Peyer's patch (tissue), 4 donors: Measurements from ENCODE around the gene ANKRD66. TPM values are rescaled to one million over a fixed set of nuclear protein-coding genes. Genes with fewer than 3 reads are reported as not detected.

ENCODE experiments used
- DNase-seq, 3 donors: peaks; one replicate each; pipeline ENCODE4 v3.0.0-alpha.2; 2017 to 2019
- H3K27ac ChIP-seq, 4 donors: fragments of 200-600 bp; sonication (generic); one replicate each; pipeline ENCODE4 v1.5.1; 2016 to 2019
- H3K27me3 ChIP-seq, 2 donors: fragments of 200-600 bp; sonication (generic); one replicate each; pipeline ENCODE4 v1.5.1; 2019
- H3K36me3 ChIP-seq, 3 donors: fragments of 200-600 bp; sonication (generic); one replicate each; pipeline ENCODE4 v1.5.1; 2016 to 2019
- H3K4me1 ChIP-seq, 4 donors: fragments of 200-600 bp; sonication (generic); one replicate each; pipeline ENCODE4 v1.5.1; 2016 to 2019
- H3K4me3 ChIP-seq, 4 donors: fragments of 200-600 bp; sonication (generic); 1 replicate in 3 of 4; 2 replicates in 1 of 4; pipeline ENCODE4 v1.5.1; 2016 to 2019; ENCODE audit warnings: mild to moderate bottlenecking in 1 of 4
- H3K9me3 ChIP-seq, 4 donors: fragments of 200-600 bp; sonication (generic); one replicate each; pipeline ENCODE4 v1.5.1; 2016 to 2019; ENCODE audit warnings: mild to moderate bottlenecking in 1 of 4
- POLR2A ChIP-seq, 2 donors: fragments of 450-650 bp; IDR thresholded peaks; one replicate each; pipeline ENCODE4 v1.5.1; 2017; ENCODE audit warnings: antibody characterized with exemption in 2 of 2, mild to moderate bottlenecking in 2 of 2, moderate library complexity in 2 of 2
- total RNA-seq, 4 donors: library from RNA; depleted of rRNA; stranded (reverse); fragments of >200 nt; gene quantifications; one replicate each; pipeline ENCODE4 v1.1.0, GENCODE V29; 2016
- TF ChIP-seq, protein P1 (sequence below), 6 experiments: fragments of 450-650 bp in 4 of 6; fragments of 200-600 bp in 2 of 6; sonication (generic) in 1 of 6; IDR thresholded peaks; one replicate each; pipeline ENCODE4 v1.5.1; 2017 to 2019; ENCODE audit warnings: antibody characterized with exemption in 6 of 6, mild to moderate bottlenecking in 3 of 6, moderate library complexity in 1 of 6

Gene ANKRD66
- not detected for total RNA-seq

DNA sequence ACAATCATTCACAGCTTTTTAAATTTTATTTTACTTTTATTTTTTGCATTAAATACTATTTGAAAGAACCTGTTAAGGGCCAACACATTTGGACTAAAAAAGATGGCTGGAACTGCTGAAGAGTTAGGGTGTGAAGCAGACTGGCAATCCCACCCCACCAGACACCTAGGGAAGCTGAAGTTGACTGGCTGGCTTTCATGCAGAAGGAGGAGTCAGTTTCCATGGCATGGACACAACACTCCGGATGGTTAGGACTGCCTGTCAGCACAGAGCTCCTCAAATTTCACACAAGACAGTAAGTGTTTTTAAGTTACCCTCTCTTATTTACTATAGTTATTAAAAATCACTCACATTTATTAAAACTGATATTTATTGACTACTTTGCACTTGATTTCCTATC, at the start of gene ANKRD66:
TSS of gene ANKRD66 (plus strand) at position 238 of the 400 bp plus-strand sequence. CDS start 5,016 bp downstream, outside the sequence.
- no peaks in the 10 kb centered on the region for H3K27me3 ChIP-seq
- H3K27ac ChIP-seq, result no peak within 1 kb of the TSS
- no peaks in the 10 kb centered on the region for H3K4me1 ChIP-seq
- H3K4me3 ChIP-seq, result no peak within 1 kb of the TSS
- no peak for DNase-seq
- H3K9me3 ChIP-seq, result no peaks in the 10 kb centered on the region
- no peak for TF ChIP-seq POLR2A (IDR thresholded peaks at IDR 0.05)
- TF ChIP-seq, protein P1, sequence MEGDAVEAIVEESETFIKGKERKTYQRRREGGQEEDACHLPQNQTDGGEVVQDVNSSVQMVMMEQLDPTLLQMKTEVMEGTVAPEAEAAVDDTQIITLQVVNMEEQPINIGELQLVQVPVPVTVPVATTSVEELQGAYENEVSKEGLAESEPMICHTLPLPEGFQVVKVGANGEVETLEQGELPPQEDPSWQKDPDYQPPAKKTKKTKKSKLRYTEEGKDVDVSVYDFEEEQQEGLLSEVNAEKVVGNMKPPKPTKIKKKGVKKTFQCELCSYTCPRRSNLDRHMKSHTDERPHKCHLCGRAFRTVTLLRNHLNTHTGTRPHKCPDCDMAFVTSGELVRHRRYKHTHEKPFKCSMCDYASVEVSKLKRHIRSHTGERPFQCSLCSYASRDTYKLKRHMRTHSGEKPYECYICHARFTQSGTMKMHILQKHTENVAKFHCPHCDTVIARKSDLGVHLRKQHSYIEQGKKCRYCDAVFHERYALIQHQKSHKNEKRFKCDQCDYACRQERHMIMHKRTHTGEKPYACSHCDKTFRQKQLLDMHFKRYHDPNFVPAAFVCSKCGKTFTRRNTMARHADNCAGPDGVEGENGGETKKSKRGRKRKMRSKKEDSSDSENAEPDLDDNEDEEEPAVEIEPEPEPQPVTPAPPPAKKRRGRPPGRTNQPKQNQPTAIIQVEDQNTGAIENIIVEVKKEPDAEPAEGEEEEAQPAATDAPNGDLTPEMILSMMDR (IDR thresholded peaks at IDR 0.05), result no peak
- no peaks in the 10 kb centered on the region for H3K36me3 ChIP-seq

DNA sequence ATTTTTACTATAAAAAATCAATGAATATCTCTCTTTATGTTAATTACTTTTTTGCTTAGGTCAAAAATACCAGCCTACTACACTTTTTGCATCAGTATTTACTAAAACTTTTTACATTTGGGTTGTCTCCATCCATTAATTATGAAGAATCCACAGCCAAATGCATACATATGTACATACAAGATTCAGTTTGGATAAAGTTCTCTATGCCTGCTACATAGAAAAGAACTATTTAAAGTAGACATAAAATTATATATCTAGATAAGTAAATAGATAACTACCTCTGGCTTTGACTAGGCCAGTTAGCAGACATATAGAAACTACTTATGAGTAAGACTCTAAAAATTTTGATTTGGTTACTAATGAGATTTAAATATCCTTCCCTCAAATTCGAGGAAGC, 46.8 kb upstream of the ANKRD66 start:
- Histone ChIP-seq H3K36me3 (no peaks in the 10 kb centered on the region), H3K4me3 (no peak overlapping the region), H3K27me3 (no peaks in the 10 kb centered on the region), H3K27ac (no peak overlapping the region), H3K9me3 (no peaks in the 10 kb centered on the region), H3K4me1 (no peaks in the 10 kb centered on the region)
- DNase-seq, result no peak
- TF ChIP-seq, protein P1 (IDR thresholded peaks at IDR 0.05), result no peak
- TF ChIP-seq POLR2A (IDR thresholded peaks at IDR 0.05), result no peak

DNA sequence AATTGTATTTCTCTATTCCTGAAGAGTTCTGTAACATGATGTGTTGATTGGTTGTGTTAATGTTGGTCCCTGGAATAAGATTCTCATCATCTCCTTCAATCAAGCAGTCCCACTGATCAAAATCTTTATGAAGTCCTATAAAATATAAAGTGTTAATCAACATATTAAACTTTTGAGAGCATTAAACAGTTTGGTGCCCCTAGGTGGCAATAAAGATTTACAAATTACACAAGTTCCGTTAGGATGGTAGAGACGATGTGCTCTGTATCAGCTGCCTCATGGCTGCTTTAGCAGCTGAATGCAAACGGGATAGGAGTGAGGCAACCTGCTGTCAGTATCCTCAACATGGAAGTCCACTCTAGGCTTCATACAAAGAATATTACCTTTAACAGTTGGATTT, 42.2 kb upstream of the ANKRD66 start:
- Histone ChIP-seq H3K9me3 (no peaks in the 10 kb centered on the region), H3K27me3 (no peaks in the 10 kb centered on the region), H3K4me3 (no peak overlapping the region), H3K36me3 (no peaks in the 10 kb centered on the region), H3K27ac (no peak overlapping the region), H3K4me1 (no peaks in the 10 kb centered on the region)
- TF ChIP-seq, protein P1 (IDR thresholded peaks at IDR 0.05), result peak in 3 of 6 experiments; percentile 20 to 28 (median 27)
- TF ChIP-seq POLR2A (IDR thresholded peaks at IDR 0.05), result no peak
- no peak for DNase-seq

DNA sequence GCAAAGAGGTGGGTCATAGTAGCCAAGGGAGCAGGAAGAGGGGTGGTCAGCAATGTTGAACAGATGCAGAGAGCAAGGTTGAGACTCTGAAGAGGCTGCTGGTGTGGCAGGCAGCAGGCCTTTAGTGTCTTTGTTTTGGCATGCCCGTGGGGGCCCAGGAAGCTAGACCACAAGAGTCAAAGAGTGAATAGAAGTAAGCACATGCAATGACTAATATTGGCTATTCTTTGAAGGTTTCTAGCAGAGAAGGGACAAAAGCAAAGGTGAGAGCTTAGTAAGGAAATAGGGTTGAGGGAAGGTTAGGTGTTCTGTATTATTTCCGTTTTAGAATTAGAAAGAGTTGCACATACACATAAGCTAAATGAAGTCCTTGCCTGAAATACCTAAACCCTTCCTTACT, 40.3 kb upstream of the ANKRD66 start:
- no peak overlapping the region for H3K27ac ChIP-seq
- no peak overlapping the region for H3K4me3 ChIP-seq
- H3K36me3 ChIP-seq, result no peaks in the 10 kb centered on the region
- H3K27me3 ChIP-seq, result no peaks in the 10 kb centered on the region
- no peak for TF ChIP-seq POLR2A (IDR thresholded peaks at IDR 0.05)
- TF ChIP-seq, protein P1 (IDR thresholded peaks at IDR 0.05), result no peak
- no peaks in the 10 kb centered on the region for H3K4me1 ChIP-seq
- DNase-seq, result no peak
- H3K9me3 ChIP-seq, result no peaks in the 10 kb centered on the region

DNA sequence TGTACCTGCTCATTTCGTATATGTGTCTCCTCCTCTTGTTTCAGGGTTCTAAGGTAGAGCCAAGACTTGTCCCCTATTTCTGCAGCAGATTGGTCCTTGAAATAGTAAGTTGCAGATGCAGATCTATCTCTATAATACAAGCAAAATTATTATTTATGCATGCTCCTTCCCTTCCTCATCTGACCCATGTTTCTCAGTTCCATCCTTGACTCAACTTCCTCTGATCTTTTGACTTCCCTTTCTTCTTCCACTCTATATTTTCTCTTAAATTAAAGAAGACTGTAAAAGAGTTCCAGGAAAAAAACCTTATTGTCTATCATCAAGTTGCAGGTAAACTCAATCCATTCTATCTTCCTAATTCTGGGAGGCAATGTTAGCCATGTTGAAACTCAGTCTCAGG, 35.2 kb upstream of the ANKRD66 start:
- no peak for TF ChIP-seq POLR2A (IDR thresholded peaks at IDR 0.05)
- TF ChIP-seq, protein P1 (IDR thresholded peaks at IDR 0.05), result no peak
- Histone ChIP-seq H3K27ac (no peak overlapping the region), H3K27me3 (no peaks in the 10 kb centered on the region), H3K4me3 (no peak overlapping the region), H3K4me1 (no peaks in the 10 kb centered on the region), H3K36me3 (no peaks in the 10 kb centered on the region), H3K9me3 (no peaks in the 10 kb centered on the region)
- DNase-seq, result no peak

DNA sequence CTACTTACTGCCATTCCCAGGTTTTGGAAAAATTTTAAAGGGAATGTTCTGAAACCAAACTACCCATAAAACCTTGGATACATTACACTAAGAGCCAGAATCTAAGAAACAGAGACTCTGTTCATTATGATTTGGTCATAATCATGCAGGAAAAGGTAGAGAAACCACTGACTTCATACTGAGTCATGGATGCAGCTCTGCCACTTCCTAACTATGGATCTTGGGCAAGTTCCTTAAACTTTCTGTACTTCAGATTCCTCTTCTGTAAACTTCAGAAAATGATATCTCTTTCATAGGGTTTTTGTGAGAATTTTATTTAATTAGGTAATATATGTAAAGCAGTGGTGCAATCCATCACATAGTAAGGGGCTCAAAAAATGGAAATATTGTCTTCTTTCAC, 31.6 kb upstream of the ANKRD66 start:
- H3K36me3 ChIP-seq, result no peaks in the 10 kb centered on the region
- H3K9me3 ChIP-seq, result no peaks in the 10 kb centered on the region
- no peak overlapping the region for H3K4me3 ChIP-seq
- no peaks in the 10 kb centered on the region for H3K4me1 ChIP-seq
- no peak overlapping the region for H3K27ac ChIP-seq
- no peak for TF ChIP-seq POLR2A (IDR thresholded peaks at IDR 0.05)
- no peaks in the 10 kb centered on the region for H3K27me3 ChIP-seq
- no peak for DNase-seq
